ENCODE measurements around the gene MEG3. TPM values are rescaled to one million over a fixed set of nuclear protein-coding genes. Genes with fewer than 3 reads are reported as not detected.
A peak's percentile ranks its signal among the peaks of the same experiment; 100 is the strongest.

The MEG3 gene
- total RNA-seq, 2 experiments from 2014 or later = not detected

DNA sequence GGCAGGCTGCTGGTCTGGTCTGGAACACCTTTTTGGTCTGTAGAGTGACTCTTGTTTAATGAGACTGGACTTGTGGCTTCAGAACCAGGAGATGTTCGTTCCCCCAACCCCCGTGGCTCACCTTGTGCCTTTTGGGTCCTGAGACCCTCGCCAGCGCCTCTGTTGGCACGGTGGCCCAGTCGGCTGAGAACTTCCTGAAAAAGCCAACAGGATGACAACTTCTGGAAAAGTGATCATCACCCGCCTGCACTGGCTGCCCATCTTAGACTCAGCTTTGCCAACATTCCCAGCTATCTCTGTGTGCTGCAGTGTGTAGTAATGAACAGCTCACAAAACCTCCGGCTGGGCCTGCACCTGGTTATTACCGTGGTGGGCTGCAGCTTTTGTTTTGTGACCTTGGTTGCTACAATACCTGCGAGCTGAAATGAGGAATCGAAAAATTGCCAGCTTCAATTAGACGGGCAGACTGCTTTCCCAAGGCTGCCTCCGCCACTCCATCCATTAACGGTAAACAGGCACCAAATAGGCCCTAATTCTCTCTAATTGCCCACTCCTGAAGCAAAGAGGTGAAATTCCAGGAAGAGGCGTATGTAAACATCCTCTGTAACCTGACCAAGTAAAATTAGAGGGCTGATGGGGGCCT is 16.0 kb downstream of the MEG3 start:
- Histone ChIP-seq H3K9me2 (ENCODE audit: insufficient read depth, low read length) (no peaks in the 10 kb centered on the region), H3K9me3 (ENCODE audit: low read length) (no peaks in the 10 kb centered on the region), H4K20me1 (ENCODE audit: insufficient read depth, low read length) (no peaks in the 10 kb centered on the region), H3K4me1 (ENCODE audit: insufficient read depth, low read length, poor library complexity, severe bottlenecking) (no peaks in the 10 kb centered on the region), H3K4me3 (ENCODE audit: low read depth, low read length, poor library complexity, severe bottlenecking) (no peak overlapping the region), H3K79me2 (ENCODE audit: insufficient read depth, low read depth, low read length) (no peaks in the 10 kb centered on the region), H3K36me3 (ENCODE audit: insufficient read depth, low read length) (no peaks in the 10 kb centered on the region), H3K4me2 (ENCODE audit: low read length) (no peak overlapping the region), H3K27ac (ENCODE audit: low read depth, low read length, poor library complexity, severe bottlenecking) (no peak overlapping the region), H2AFZ (ENCODE audit: low read length) (peak overlapping the region; percentile 45; the same call in 1 of the 2 replicates)
- DNase-seq (ENCODE audit: low spot score) = no peak
- no TSS peak for BruUV-seq (replicated peaks)
- POLR2A ChIA-PET = no interaction called here
- TF ChIP-seq, protein P1, sequence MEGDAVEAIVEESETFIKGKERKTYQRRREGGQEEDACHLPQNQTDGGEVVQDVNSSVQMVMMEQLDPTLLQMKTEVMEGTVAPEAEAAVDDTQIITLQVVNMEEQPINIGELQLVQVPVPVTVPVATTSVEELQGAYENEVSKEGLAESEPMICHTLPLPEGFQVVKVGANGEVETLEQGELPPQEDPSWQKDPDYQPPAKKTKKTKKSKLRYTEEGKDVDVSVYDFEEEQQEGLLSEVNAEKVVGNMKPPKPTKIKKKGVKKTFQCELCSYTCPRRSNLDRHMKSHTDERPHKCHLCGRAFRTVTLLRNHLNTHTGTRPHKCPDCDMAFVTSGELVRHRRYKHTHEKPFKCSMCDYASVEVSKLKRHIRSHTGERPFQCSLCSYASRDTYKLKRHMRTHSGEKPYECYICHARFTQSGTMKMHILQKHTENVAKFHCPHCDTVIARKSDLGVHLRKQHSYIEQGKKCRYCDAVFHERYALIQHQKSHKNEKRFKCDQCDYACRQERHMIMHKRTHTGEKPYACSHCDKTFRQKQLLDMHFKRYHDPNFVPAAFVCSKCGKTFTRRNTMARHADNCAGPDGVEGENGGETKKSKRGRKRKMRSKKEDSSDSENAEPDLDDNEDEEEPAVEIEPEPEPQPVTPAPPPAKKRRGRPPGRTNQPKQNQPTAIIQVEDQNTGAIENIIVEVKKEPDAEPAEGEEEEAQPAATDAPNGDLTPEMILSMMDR (conservative IDR thresholded peaks at IDR 0.05; ENCODE audit: low read length) = no peak
- TF ChIP-seq EZH2phosphoT487 (IDR thresholded peaks at IDR 0.05; ENCODE audit: borderline replicate concordance, low read depth, low read length) = no peak
- intact Hi-C loops (cut with micrococcal nuclease; ENCODE audit: unreplicated experiment) = no loop called here
- CTCF ChIA-PET (ENCODE audit: unreplicated experiment) = no interaction called here

DNA sequence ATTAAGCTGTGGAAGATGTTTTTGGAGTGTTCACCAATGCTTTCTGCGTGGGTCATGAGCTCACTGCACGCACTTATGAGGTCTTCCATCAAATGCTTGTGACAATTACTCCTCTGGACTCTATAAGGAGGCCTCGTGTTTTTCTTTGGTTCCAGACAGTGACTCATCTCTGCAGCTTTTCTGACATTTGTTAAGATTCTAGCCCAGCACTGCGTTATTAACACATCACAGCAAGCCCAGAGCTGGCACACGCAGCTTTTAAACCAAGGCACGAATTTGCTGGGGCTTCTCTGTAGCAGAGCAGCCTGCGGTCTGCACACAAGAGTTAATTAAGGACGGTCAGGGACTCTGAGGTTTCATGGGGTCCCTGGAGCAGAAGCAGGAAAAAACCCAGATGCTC is 16.9 kb downstream of the MEG3 start:
- CTCF ChIA-PET (ENCODE audit: unreplicated experiment) = no interaction called here
- Histone ChIP-seq H3K36me3 (ENCODE audit: insufficient read depth, low read length) (no peaks in the 10 kb centered on the region), H4K20me1 (ENCODE audit: insufficient read depth, low read length) (no peaks in the 10 kb centered on the region), H3K4me2 (ENCODE audit: low read length) (no peak overlapping the region), H3K9me3 (ENCODE audit: low read length) (no peaks in the 10 kb centered on the region), H3K4me1 (ENCODE audit: insufficient read depth, low read length, poor library complexity, severe bottlenecking) (no peaks in the 10 kb centered on the region), H3K79me2 (ENCODE audit: insufficient read depth, low read depth, low read length) (no peaks in the 10 kb centered on the region), H3K27ac (ENCODE audit: low read depth, low read length, poor library complexity, severe bottlenecking) (no peak overlapping the region), H2AFZ (ENCODE audit: low read length) (peak overlapping the region; percentile 45; the same call in 1 of the 2 replicates), H3K4me3 (ENCODE audit: low read depth, low read length, poor library complexity, severe bottlenecking) (no peak overlapping the region), H3K9me2 (ENCODE audit: insufficient read depth, low read length) (no peaks in the 10 kb centered on the region)
- TF ChIP-seq EZH2phosphoT487 (IDR thresholded peaks at IDR 0.05; ENCODE audit: borderline replicate concordance, low read depth, low read length) = no peak
- TF ChIP-seq, protein P1 (conservative IDR thresholded peaks at IDR 0.05; ENCODE audit: low read length) = no peak
- BruUV-seq (replicated peaks) = no TSS peak
- DNase-seq (ENCODE audit: low spot score) = no peak
- intact Hi-C loops (cut with micrococcal nuclease; ENCODE audit: unreplicated experiment) = no loop called here
- POLR2A ChIA-PET = interaction anchor here (0.6 kb wide), 1 partner anchor 247 kb away, joined by 3 read pairs; no protein-coding TSS in a partner anchor

DNA sequence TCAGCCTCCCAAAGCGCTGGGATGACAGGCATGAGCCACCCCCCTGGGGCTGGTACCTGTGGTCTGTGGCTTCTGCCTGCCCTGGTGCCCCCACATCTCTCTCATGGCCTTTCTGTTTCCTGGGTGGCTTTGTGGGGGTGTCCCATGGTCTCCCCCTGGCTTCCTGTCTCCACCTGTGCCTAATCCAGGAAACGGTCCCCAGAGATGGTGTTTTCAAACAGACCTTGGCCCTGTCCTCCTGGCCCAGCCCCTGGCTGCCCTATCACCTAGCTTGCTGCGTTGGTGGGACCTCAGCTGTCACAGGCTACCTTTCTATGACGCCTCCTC is 18.1 kb downstream of the MEG3 start:
- no peak overlapping the region for H2AFZ ChIP-seq (ENCODE audit: low read length)
- ChIA-PET CTCF (ENCODE audit: unreplicated experiment) (no interaction called here), POLR2A (no interaction called here)
- no TSS peak for BruUV-seq (replicated peaks)
- no peaks in the 10 kb centered on the region for H3K79me2 ChIP-seq (ENCODE audit: insufficient read depth, low read depth, low read length)
- H3K36me3 ChIP-seq (ENCODE audit: insufficient read depth, low read length) = no peaks in the 10 kb centered on the region
- no peak overlapping the region for H3K27ac ChIP-seq (ENCODE audit: low read depth, low read length, poor library complexity, severe bottlenecking)
- no peaks in the 10 kb centered on the region for H4K20me1 ChIP-seq (ENCODE audit: insufficient read depth, low read length)
- no peaks in the 10 kb centered on the region for H3K4me1 ChIP-seq (ENCODE audit: insufficient read depth, low read length, poor library complexity, severe bottlenecking)
- H3K4me3 ChIP-seq (ENCODE audit: low read depth, low read length, poor library complexity, severe bottlenecking) = no peak overlapping the region
- TF ChIP-seq EZH2phosphoT487 (IDR thresholded peaks at IDR 0.05; ENCODE audit: borderline replicate concordance, low read depth, low read length) = no peak
- TF ChIP-seq, protein P1 (conservative IDR thresholded peaks at IDR 0.05; ENCODE audit: low read length) = no peak
- H3K9me3 ChIP-seq (ENCODE audit: low read length) = no peaks in the 10 kb centered on the region
- no peaks in the 10 kb centered on the region for H3K9me2 ChIP-seq (ENCODE audit: insufficient read depth, low read length)
- no peak for DNase-seq (ENCODE audit: low spot score)
- no peak overlapping the region for H3K4me2 ChIP-seq (ENCODE audit: low read length)
- intact Hi-C loops (cut with micrococcal nuclease; ENCODE audit: unreplicated experiment) = no loop called here

All from OCI-LY7 (cell line).